HEK293 (cell line): ENCODE results near the gene OR4S2.

ENCODE experiments used
- CTCF ChIA-PET: fragments of 350-600 bp; formaldehyde crosslinking; extraction: SDS; loops from one replicate; lab custom pipeline; 2021; ENCODE audit warnings: antibody characterized with exemption; lab: Yijun Ruan, JAX
- POLR2A ChIA-PET: fragments of 300-600 bp; formaldehyde crosslinking; extraction: SDS; loops from one replicate; lab custom pipeline; 2020; ENCODE audit warnings: antibody characterized with exemption, inconsistent platforms; lab: Yijun Ruan, JAX
- H3K27ac ChIP-seq: fragments of 200-500 bp; sonication (Bioruptor generic); 2 replicates; pipeline ENCODE4 v1.5.1; 2014; ENCODE audit warnings: low read depth, low read length, control low read depth, inconsistent platforms; ENCODE audit errors: extremely low read depth
- H3K36me3 ChIP-seq, 2 experiments: fragments of 200-500 bp in 1 of 2; sonication (Bioruptor generic) in 1 of 2; 1 replicate in 1 of 2; 2 replicates in 1 of 2; pipeline ENCODE4 v1.5.1; 2014 to 2017; ENCODE audit warnings: inconsistent platforms in 2 of 2, low read length in 2 of 2; ENCODE audit not compliant: control insufficient read depth in 2 of 2, insufficient read depth in 1 of 2
- H3K4me1 ChIP-seq: fragments of 200-500 bp; sonication (Bioruptor generic); 2 replicates; pipeline ENCODE4 v1.5.1; 2014; ENCODE audit warnings: mild to moderate bottlenecking, low read length, inconsistent platforms; ENCODE audit not compliant: control insufficient read depth, insufficient read depth
- H3K4me3 ChIP-seq: 2 replicates; pipeline ENCODE4 v1.5.1; 2011; ENCODE audit warnings: low read depth, mild to moderate bottlenecking, control low read depth, low read length, moderate library complexity
- H3K9me3 ChIP-seq: fragments of 200-500 bp; sonication (Bioruptor generic); 2 replicates; pipeline ENCODE4 v1.5.1; 2014; ENCODE audit warnings: low read depth, low read length, inconsistent platforms; ENCODE audit not compliant: control insufficient read depth, insufficient read depth
- BCL11B ChIP-seq: fragments of 450-650 bp; formaldehyde crosslinking; IDR thresholded peaks from 2 replicates; pipeline ENCODE4 v1.5.1; 2016; ENCODE audit warnings: low read depth, missing biosample characterization, missing genetic modification characterization
- GLI4 ChIP-seq: fragments of 450-650 bp; formaldehyde crosslinking; IDR thresholded peaks from 2 replicates; pipeline ENCODE4 v1.5.1; 2016; ENCODE audit warnings: missing biosample characterization, missing genetic modification characterization
- KLF9 ChIP-seq: fragments of 450-650 bp; formaldehyde crosslinking; IDR thresholded peaks from 2 replicates; pipeline ENCODE4 v1.5.1; 2016; ENCODE audit warnings: missing biosample characterization, missing genetic modification characterization, low read depth
- OSR2 ChIP-seq: fragments of 450-650 bp; formaldehyde crosslinking; IDR thresholded peaks from 2 replicates; pipeline ENCODE4 v1.5.1; 2016; ENCODE audit warnings: missing biosample characterization, missing genetic modification characterization
- SP3 ChIP-seq: fragments of 450-650 bp; formaldehyde crosslinking; IDR thresholded peaks from 2 replicates; pipeline ENCODE4 v1.5.1; 2016; ENCODE audit warnings: missing biosample characterization, missing genetic modification characterization
- WT1 ChIP-seq: fragments of 450-650 bp; formaldehyde crosslinking; IDR thresholded peaks from 2 replicates; pipeline ENCODE4 v1.5.1; 2016; ENCODE audit warnings: missing biosample characterization, missing genetic modification characterization
- YY2 ChIP-seq: fragments of 450-650 bp; formaldehyde crosslinking; IDR thresholded peaks from 2 replicates; pipeline ENCODE4 v1.5.1; 2016; ENCODE audit warnings: missing biosample characterization, missing genetic modification characterization
- ZBTB1 ChIP-seq: fragments of 450-650 bp; formaldehyde crosslinking; IDR thresholded peaks from 2 replicates; pipeline ENCODE4 v1.5.1; 2016; ENCODE audit warnings: missing biosample characterization, missing genetic modification characterization
- ZFP3 ChIP-seq: fragments of 450-650 bp; formaldehyde crosslinking; IDR thresholded peaks from 2 replicates; pipeline ENCODE4 v1.5.1; 2016; ENCODE audit warnings: low read depth, missing biosample characterization, missing genetic modification characterization
- ZFP37 ChIP-seq: fragments of 450-650 bp; formaldehyde crosslinking; IDR thresholded peaks from 2 replicates; pipeline ENCODE4 v1.5.1; 2016; ENCODE audit warnings: missing biosample characterization, missing genetic modification characterization
- ZNF138 ChIP-seq: fragments of 450-650 bp; formaldehyde crosslinking; IDR thresholded peaks from 2 replicates; pipeline ENCODE4 v1.5.1; 2016; ENCODE audit warnings: missing biosample characterization, missing genetic modification characterization, borderline replicate concordance
- ZNF146 ChIP-seq: fragments of 450-650 bp; formaldehyde crosslinking; IDR thresholded peaks from 2 replicates; pipeline ENCODE4 v1.5.1; 2016; ENCODE audit warnings: missing biosample characterization, missing genetic modification characterization
- ZNF211 ChIP-seq: fragments of 450-650 bp; formaldehyde crosslinking; IDR thresholded peaks from 2 replicates; pipeline ENCODE4 v1.5.1; 2016; ENCODE audit warnings: low read depth, missing biosample characterization, missing genetic modification characterization
- ZNF214 ChIP-seq: fragments of 450-650 bp; formaldehyde crosslinking; IDR thresholded peaks from 2 replicates; pipeline ENCODE4 v1.5.1; 2017; ENCODE audit warnings: missing biosample characterization, mild to moderate bottlenecking, missing genetic modification characterization, borderline replicate concordance
- ZNF248 ChIP-seq: fragments of 450-650 bp; formaldehyde crosslinking; IDR thresholded peaks from 2 replicates; pipeline ENCODE4 v1.5.1; 2017; ENCODE audit warnings: missing biosample characterization, missing genetic modification characterization
- ZNF266 ChIP-seq: fragments of 450-650 bp; formaldehyde crosslinking; IDR thresholded peaks from 2 replicates; pipeline ENCODE4 v1.5.1; 2016; ENCODE audit warnings: missing biosample characterization, missing genetic modification characterization, low read depth
- ZNF335 ChIP-seq: fragments of 450-650 bp; formaldehyde crosslinking; conservative IDR thresholded peaks from 2 replicates; pipeline ENCODE4 v1.5.1; 2016; ENCODE audit warnings: missing biosample characterization, missing genetic modification characterization
- ZNF366 ChIP-seq: fragments of 450-650 bp; formaldehyde crosslinking; conservative IDR thresholded peaks from 2 replicates; pipeline ENCODE4 v1.5.1; 2016; ENCODE audit warnings: missing biosample characterization, missing genetic modification characterization
- ZNF426 ChIP-seq: fragments of 450-650 bp; formaldehyde crosslinking; IDR thresholded peaks from 2 replicates; pipeline ENCODE4 v1.5.1; 2017; ENCODE audit warnings: missing biosample characterization, missing genetic modification characterization, mild to moderate bottlenecking, inconsistent platforms, moderate library complexity
- ZNF514 ChIP-seq: fragments of 450-650 bp; formaldehyde crosslinking; IDR thresholded peaks from 2 replicates; pipeline ENCODE4 v1.5.1; 2016; ENCODE audit warnings: missing biosample characterization, missing genetic modification characterization
- ZNF529 ChIP-seq: fragments of 450-650 bp; formaldehyde crosslinking; IDR thresholded peaks from 2 replicates; pipeline ENCODE4 v1.5.1; 2017; ENCODE audit warnings: missing genetic modification characterization, missing biosample characterization; ENCODE audit not compliant: insufficient replicate concordance
- ZNF561 ChIP-seq: fragments of 450-650 bp; IDR thresholded peaks from 2 replicates; pipeline ENCODE4 v1.5.1; 2018; ENCODE audit warnings: missing biosample characterization, missing genetic modification characterization, borderline replicate concordance
- ZNF596 ChIP-seq: fragments of 450-650 bp; IDR thresholded peaks from 2 replicates; pipeline ENCODE4 v1.5.0; 2018; ENCODE audit warnings: missing biosample characterization, mild to moderate bottlenecking, missing genetic modification characterization, moderate library complexity
- ZNF629 ChIP-seq: fragments of 450-650 bp; formaldehyde crosslinking; IDR thresholded peaks from 2 replicates; pipeline ENCODE4 v1.5.1; 2017; ENCODE audit warnings: missing biosample characterization, missing genetic modification characterization
- ZNF701 ChIP-seq: fragments of 450-650 bp; formaldehyde crosslinking; IDR thresholded peaks from 2 replicates; pipeline ENCODE4 v1.5.1; 2016; ENCODE audit warnings: missing biosample characterization, missing genetic modification characterization
- ZNF768 ChIP-seq: fragments of 450-650 bp; formaldehyde crosslinking; IDR thresholded peaks from 2 replicates; pipeline ENCODE4 v1.5.1; 2018; ENCODE audit warnings: missing biosample characterization, mild to moderate bottlenecking, missing genetic modification characterization
- ZXDB ChIP-seq: fragments of 450-650 bp; formaldehyde crosslinking; IDR thresholded peaks from 2 replicates; pipeline ENCODE4 v1.5.1; 2016; ENCODE audit warnings: missing biosample characterization, missing genetic modification characterization
- TF ChIP-seq, protein P1 (sequence below): fragments of 450-650 bp; formaldehyde crosslinking; IDR thresholded peaks from 2 replicates; pipeline ENCODE4 v1.5.1; 2016; ENCODE audit warnings: missing biosample characterization, missing genetic modification characterization, borderline replicate concordance
- TF ChIP-seq, protein P2 (sequence below): fragments of 450-650 bp; formaldehyde crosslinking; IDR thresholded peaks from 2 replicates; pipeline ENCODE4 v1.5.1; 2017; ENCODE audit warnings: missing biosample characterization, missing genetic modification characterization
- TF ChIP-seq, protein P3 (sequence below): fragments of 450-650 bp; formaldehyde crosslinking; IDR thresholded peaks from 2 replicates; pipeline ENCODE4; 2016; ENCODE audit warnings: missing biosample characterization, missing genetic modification characterization

Gene OR4S2

DNA sequence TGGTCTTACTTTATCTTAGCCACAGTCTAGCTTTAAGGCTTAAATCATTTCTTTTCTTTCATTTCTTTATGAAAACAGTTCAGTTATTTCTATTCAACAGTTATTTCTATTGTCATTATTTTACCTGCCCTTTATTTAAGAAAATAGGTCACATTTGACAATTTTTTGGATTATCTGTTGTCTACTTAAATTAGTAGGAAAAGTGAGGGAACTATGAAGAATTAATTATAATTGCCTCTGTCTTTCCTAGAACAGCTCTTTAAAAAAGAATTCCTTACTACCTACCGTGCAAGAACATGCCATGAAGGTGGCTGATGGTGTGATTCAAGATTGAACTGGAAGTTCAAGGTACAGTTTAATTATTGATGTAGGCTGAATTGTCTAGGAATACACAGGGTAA, 13.8 kb downstream of the OR4S2 start, which contains the start of gene OR4C6:
OR4C6 (plus strand) TSS at position 301 of the 400 bp plus-strand sequence. CDS start 2,966 bp downstream, outside the sequence.
- TF ChIP-seq ZNF211 (tag by site-specific recombination): no peak
- TF ChIP-seq ZNF138 (tag by site-specific recombination): no peak
- TF ChIP-seq, protein P1, sequence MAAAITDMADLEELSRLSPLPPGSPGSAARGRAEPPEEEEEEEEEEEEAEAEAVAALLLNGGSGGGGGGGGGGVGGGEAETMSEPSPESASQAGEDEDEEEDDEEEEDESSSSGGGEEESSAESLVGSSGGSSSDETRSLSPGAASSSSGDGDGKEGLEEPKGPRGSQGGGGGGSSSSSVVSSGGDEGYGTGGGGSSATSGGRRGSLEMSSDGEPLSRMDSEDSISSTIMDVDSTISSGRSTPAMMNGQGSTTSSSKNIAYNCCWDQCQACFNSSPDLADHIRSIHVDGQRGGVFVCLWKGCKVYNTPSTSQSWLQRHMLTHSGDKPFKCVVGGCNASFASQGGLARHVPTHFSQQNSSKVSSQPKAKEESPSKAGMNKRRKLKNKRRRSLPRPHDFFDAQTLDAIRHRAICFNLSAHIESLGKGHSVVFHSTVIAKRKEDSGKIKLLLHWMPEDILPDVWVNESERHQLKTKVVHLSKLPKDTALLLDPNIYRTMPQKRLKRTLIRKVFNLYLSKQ (tag by site-specific recombination): no peak
- no peak for TF ChIP-seq WT1 (tag by site-specific recombination)
- TF ChIP-seq OSR2 (tag by site-specific recombination): no peak
- TF ChIP-seq SP3 (tag by site-specific recombination): no peak
- TF ChIP-seq, all 188 proteins: peak for 0
- no peaks in the 10 kb centered on the region for H3K36me3 ChIP-seq
- H3K4me1 ChIP-seq: no peaks in the 10 kb centered on the region
- ChIA-PET POLR2A (no interaction called here), CTCF (no interaction called here)
- H3K4me3 ChIP-seq: no peak within 1 kb of the TSS
- no peaks in the 10 kb centered on the region for H3K9me3 ChIP-seq
- H3K27ac ChIP-seq: no peak within 1 kb of the TSS

DNA sequence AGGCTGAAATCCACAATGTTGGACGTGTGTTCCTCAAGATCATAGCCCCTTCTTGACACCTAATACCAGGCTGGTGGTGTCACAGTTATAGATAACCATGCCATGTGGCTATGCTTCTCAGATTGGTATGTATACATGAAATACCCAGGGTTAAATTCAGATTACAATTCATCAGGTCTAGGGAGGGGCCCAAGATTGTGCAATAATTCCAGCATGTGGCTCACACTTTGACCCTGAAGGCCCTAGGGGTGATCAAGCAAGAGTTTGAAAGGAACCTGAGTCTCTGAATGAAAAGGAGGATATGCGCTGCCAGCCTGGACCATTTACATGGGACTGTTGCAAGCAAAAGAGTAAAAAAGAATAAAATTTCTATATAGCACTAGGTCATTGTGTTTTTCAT, 21.2 kb downstream of the OR4S2 start:
- H3K9me3 ChIP-seq: no peaks in the 10 kb centered on the region
- no peaks in the 10 kb centered on the region for H3K4me1 ChIP-seq
- no peak overlapping the region for H3K27ac ChIP-seq
- TF ChIP-seq ZNF701 (tag by site-specific recombination) (no peak), ZNF529 (tag by site-specific recombination) (no peak), ZNF629 (tag by site-specific recombination) (no peak), ZBTB1 (no peak), ZNF514 (tag by site-specific recombination) (no peak), ZNF214 (tag by site-specific recombination) (no peak), ZNF426 (tag by site-specific recombination) (no peak), ZNF248 (tag by site-specific recombination) (no peak), ZNF561 (tag by site-specific recombination) (no peak), ZNF146 (no peak), ZNF266 (tag by site-specific recombination) (no peak)
- TF ChIP-seq, protein P2, sequence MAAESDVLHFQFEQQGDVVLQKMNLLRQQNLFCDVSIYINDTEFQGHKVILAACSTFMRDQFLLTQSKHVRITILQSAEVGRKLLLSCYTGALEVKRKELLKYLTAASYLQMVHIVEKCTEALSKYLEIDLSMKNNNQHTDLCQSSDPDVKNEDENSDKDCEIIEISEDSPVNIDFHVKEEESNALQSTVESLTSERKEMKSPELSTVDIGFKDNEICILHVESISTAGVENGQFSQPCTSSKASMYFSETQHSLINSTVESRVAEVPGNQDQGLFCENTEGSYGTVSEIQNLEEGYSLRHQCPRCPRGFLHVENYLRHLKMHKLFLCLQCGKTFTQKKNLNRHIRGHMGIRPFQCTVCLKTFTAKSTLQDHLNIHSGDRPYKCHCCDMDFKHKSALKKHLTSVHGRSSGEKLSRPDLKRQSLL (tag by site-specific recombination): no peak
- TF ChIP-seq, protein P3, sequence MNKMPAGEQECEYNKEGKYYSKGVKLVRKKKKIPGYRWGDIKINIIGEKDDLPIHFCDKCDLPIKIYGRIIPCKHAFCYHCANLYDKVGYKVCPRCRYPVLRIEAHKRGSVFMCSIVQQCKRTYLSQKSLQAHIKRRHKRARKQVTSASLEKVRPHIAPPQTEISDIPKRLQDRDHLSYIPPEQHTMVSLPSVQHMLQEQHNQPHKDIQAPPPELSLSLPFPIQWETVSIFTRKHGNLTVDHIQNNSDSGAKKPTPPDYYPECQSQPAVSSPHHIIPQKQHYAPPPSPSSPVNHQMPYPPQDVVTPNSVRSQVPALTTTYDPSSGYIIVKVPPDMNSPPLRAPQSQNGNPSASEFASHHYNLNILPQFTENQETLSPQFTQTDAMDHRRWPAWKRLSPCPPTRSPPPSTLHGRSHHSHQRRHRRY: no peak
- H3K4me3 ChIP-seq: no peak overlapping the region
- ChIA-PET CTCF (no interaction called here), POLR2A (no interaction called here)
- H3K36me3 ChIP-seq: no peaks in the 10 kb centered on the region

DNA sequence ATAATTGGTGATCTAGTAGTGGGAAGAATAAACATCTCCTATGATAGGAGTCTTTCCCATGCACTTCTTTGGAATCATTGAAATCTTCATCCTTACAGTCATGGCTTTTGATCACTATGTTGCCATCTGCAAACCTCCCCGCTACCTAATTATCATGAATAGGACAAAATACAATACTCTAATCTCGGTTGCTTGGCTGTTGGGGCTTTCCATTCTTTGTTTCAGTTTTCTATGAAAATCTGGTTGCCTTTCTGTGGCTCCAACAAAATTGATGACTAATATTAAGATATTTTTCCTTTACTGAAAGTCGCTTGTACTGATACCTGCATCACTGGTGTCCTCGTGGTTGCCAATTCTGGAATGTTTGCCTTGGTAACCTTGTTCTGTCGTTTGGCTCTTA, 25.7 kb downstream of the OR4S2 start:
- POLR2A ChIA-PET: no interaction called here
- no peaks in the 10 kb centered on the region for H3K9me3 ChIP-seq
- no peak for TF ChIP-seq ZFP3
- no peak for TF ChIP-seq ZNF596 (tag by site-specific recombination)
- no peak for TF ChIP-seq ZFP37 (tag by site-specific recombination)
- no peak for TF ChIP-seq ZNF768 (tag by site-specific recombination)
- TF ChIP-seq ZNF366 (tag by site-specific recombination): no peak
- TF ChIP-seq YY2 (tag by site-specific recombination): no peak
- TF ChIP-seq ZXDB (tag by site-specific recombination): no peak
- no peak for TF ChIP-seq BCL11B
- TF ChIP-seq ZNF335 (tag by site-specific recombination): no peak
- TF ChIP-seq KLF9 (tag by site-specific recombination): no peak
- TF ChIP-seq, protein P1 (tag by site-specific recombination): no peak
- TF ChIP-seq GLI4 (tag by site-specific recombination): no peak
- no peak for TF ChIP-seq ZNF214 (tag by site-specific recombination)
- TF ChIP-seq ZNF701 (tag by site-specific recombination): no peak

More for the DNA sequence above, 25.7 kb downstream of the OR4S2 start:
- CTCF ChIA-PET: no interaction called here
- H3K4me3 ChIP-seq: no peak overlapping the region
- H3K36me3 ChIP-seq: no peaks in the 10 kb centered on the region
- no peak overlapping the region for H3K27ac ChIP-seq
- no peaks in the 10 kb centered on the region for H3K4me1 ChIP-seq
